ENCODE results near the gene STX18.

DNA sequence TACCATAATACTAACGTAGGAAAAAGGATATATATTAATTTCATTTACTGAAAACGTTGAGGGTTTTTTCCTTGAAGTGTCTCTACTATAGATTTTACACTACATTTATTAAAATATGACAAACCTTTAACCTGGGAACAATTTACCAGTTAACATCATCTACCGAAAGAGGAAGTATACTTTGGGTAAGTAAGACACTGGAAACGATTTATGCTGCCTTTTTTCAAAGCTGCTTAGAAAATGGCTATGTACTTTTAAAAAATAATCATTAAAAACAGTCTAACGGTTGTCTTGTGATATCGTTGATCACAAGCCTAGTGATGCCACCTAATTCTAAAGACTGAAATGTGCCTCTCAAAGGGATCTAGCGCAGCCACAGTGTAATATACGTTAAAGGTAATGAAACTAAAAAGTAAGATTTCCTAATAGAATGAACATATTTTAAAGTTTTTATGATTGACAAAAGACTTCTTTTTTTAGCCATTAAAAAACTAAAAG is 50.4 kb downstream of the STX18 start:
- no peak for TF ChIP-seq REST (IDR thresholded peaks at IDR 0.05; ENCODE audit: low read depth)
- TF ChIP-seq JUND (IDR thresholded peaks at IDR 0.05): no peak
- TF ChIP-seq CTCF (IDR thresholded peaks at IDR 0.05 in 2 of 3, conservative IDR thresholded peaks at IDR 0.05 in 1 of 3; ENCODE audit: borderline replicate concordance in 1 of 3, insufficient read depth in 1 of 3, low read depth in 2 of 3, low read length in 2 of 3): no peak
- TF ChIP-seq POLR2A (IDR thresholded peaks at IDR 0.05; ENCODE audit: borderline replicate concordance, extremely low read depth, insufficient read depth, insufficient read length): no peak
- TF ChIP-seq POLR2AphosphoS5 (IDR thresholded peaks at IDR 0.05; ENCODE audit: low read depth, low read length): no peak
